ENCODE measurements around the gene PLPPR5. TPM values are rescaled to one million over a fixed set of nuclear protein-coding genes. Genes with fewer than 3 reads are reported as not detected.

Gene PLPPR5
- total and polyA plus RNA-seq, 2 experiments from 2014 or later: 0.04 to 0.42 TPM

DNA sequence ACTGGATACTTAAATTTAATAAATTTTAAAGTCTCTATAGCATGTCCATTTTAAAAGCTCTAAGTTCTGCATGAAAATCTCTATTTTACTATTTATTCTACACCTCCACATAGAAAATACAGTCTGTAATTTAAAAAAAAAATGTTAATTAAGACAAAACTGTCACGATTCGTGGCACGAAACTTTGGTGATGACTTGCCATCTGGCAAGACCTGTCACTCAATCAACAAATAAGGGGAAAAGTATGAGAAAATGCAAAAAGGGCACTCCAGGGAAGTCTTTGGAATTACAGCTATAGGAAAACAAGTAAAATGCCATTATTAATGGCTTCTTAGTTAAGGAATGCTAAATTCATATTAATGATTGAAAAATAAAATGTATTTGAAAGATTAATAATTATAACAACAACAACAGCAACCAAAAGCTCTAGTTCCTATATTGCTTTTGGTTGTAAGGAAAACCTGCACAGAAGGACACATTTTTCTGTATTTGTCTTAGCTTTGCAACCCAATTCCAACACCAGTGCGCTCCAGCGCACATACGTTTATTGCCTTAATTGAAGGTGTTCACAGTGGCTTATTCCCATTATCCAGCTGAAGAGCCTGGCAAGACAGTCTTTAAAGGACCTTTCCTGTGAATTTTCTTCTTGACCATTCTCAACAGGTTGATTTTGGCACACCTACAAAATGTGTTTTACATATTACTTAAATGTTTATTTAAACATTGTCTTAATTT, 107.8 kb downstream of the PLPPR5 start:
- Histone ChIP-seq H3K27ac (no peak overlapping the region), H3K4me3 (no peak overlapping the region), H3K9me3 (ENCODE audit: low read depth) (no peaks in the 10 kb centered on the region), H3K36me3 (no peaks in the 10 kb centered on the region), H3K4me1 (ENCODE audit: low read depth) (no peaks in the 10 kb centered on the region), H3K27me3 (no peaks in the 10 kb centered on the region)
- TF ChIP-seq, protein P1, sequence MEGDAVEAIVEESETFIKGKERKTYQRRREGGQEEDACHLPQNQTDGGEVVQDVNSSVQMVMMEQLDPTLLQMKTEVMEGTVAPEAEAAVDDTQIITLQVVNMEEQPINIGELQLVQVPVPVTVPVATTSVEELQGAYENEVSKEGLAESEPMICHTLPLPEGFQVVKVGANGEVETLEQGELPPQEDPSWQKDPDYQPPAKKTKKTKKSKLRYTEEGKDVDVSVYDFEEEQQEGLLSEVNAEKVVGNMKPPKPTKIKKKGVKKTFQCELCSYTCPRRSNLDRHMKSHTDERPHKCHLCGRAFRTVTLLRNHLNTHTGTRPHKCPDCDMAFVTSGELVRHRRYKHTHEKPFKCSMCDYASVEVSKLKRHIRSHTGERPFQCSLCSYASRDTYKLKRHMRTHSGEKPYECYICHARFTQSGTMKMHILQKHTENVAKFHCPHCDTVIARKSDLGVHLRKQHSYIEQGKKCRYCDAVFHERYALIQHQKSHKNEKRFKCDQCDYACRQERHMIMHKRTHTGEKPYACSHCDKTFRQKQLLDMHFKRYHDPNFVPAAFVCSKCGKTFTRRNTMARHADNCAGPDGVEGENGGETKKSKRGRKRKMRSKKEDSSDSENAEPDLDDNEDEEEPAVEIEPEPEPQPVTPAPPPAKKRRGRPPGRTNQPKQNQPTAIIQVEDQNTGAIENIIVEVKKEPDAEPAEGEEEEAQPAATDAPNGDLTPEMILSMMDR (IDR thresholded peaks at IDR 0.05; ENCODE audit: low read depth, low read length): no peak
- DNase-seq (ENCODE audit: low read depth in 1 of 2, low spot score in 1 of 2): no peak

DNA sequence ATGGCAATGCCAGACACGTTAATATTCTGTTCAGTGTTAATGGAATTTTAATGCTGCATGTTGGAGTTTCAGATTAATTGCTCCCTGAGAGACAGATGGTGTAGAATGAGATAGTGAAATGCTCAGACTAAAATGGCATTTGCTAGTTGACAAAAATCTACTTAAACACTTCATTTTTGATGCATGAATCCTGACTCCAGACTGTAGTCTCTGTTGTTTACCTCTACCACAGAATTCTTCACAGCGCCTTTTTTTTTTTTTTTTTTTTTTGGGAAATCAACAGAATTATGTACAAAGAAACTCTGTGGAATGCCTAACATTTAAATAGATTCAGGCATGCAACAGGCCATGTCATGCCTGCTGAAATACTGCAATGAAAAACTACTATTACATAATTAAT, 111.3 kb downstream of the PLPPR5 start:
- Histone ChIP-seq H3K9me3 (ENCODE audit: low read depth) (no peaks in the 10 kb centered on the region), H3K4me1 (ENCODE audit: low read depth) (no peaks in the 10 kb centered on the region), H3K36me3 (no peaks in the 10 kb centered on the region), H3K4me3 (no peak overlapping the region), H3K27me3 (no peaks in the 10 kb centered on the region), H3K27ac (no peak overlapping the region)
- TF ChIP-seq, protein P1 (IDR thresholded peaks at IDR 0.05; ENCODE audit: low read depth, low read length): no peak
- no peak for DNase-seq (ENCODE audit: low read depth in 1 of 2, low spot score in 1 of 2)

DNA sequence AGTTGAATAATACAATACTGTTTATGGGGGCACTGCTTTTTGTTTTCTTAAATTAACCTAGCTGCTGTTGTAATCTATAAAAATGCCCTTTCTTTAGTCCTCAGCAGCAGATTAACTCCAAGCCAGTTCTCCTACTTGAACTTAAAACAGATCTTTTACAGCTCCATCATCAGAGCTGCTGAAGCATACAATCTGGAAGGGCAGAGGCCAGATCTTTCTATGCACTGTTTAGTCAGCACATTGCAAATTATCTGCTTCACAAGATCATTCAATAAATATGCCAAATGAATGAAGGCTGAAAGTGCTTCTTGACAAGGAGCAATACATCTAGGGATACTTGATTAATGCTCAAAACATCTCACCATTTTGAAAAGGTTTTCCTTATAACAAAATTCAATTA, 115.8 kb downstream of the PLPPR5 start:
- no peak overlapping the region for H3K27ac ChIP-seq
- no peak overlapping the region for H3K4me3 ChIP-seq
- no peaks in the 10 kb centered on the region for H3K9me3 ChIP-seq (ENCODE audit: low read depth)
- H3K36me3 ChIP-seq: no peaks in the 10 kb centered on the region
- H3K4me1 ChIP-seq (ENCODE audit: low read depth): no peaks in the 10 kb centered on the region
- no peaks in the 10 kb centered on the region for H3K27me3 ChIP-seq
- TF ChIP-seq, protein P1 (IDR thresholded peaks at IDR 0.05; ENCODE audit: low read depth, low read length): no peak
- DNase-seq (ENCODE audit: low read depth in 1 of 2, low spot score in 1 of 2): no peak

DNA sequence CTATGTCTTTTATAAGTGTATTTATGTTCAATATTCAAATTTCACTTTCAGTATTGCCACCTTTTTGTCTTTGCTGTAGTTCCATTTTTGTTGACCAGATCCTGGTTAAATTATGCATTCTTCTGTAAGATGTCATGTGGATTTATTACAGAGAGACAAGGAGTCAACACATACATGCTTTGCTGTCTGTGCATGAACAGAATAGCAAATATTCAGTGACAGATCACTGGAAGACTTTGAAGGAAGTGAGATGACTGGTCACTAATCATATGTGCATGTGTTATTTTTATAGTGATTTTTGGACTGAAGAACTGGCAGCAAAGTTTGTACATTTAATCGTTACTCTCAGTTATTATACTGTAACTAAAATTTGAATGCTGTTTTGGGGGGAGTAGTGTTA, 117.2 kb downstream of the PLPPR5 start:
- Histone ChIP-seq H3K36me3 (no peaks in the 10 kb centered on the region), H3K9me3 (ENCODE audit: low read depth) (no peaks in the 10 kb centered on the region), H3K4me3 (no peak overlapping the region), H3K27me3 (no peaks in the 10 kb centered on the region), H3K4me1 (ENCODE audit: low read depth) (no peaks in the 10 kb centered on the region), H3K27ac (no peak overlapping the region)
- TF ChIP-seq, protein P1 (IDR thresholded peaks at IDR 0.05; ENCODE audit: low read depth, low read length): no peak
- no peak for DNase-seq (ENCODE audit: low read depth in 1 of 2, low spot score in 1 of 2)

DNA sequence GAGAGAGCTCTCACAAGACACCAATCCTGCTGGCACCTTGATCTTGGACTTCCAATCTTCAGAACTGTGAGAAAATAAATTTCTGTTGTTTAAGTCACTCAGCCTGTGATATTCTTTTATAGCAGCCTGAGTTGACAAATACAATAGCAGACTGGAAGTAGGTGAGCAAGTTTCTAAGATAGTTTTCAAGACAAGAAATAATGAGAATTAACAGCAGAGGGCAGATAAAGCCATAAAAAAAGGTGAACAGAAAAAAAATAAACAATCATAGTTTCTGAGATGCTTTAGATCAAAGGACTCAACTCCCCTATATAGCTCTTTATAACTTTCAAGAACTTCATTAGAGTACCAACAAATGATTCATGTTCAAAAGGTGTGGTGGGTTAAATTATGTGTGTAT, 119.8 kb downstream of the PLPPR5 start:
- no peak overlapping the region for H3K27ac ChIP-seq
- no peak for DNase-seq (ENCODE audit: low read depth in 1 of 2, low spot score in 1 of 2)
- TF ChIP-seq, protein P1 (IDR thresholded peaks at IDR 0.05; ENCODE audit: low read depth, low read length): no peak

More for the DNA sequence above, 119.8 kb downstream of the PLPPR5 start:
- Histone ChIP-seq H3K27me3 (no peaks in the 10 kb centered on the region), H3K36me3 (no peaks in the 10 kb centered on the region), H3K4me1 (ENCODE audit: low read depth) (no peaks in the 10 kb centered on the region), H3K4me3 (no peak overlapping the region), H3K9me3 (ENCODE audit: low read depth) (no peaks in the 10 kb centered on the region)

Measured in cardiac muscle cell (in vitro differentiated cells and primary cell).